ENCODE measurements around the gene CCDC185.

- TF ChIP-seq, protein P1, sequence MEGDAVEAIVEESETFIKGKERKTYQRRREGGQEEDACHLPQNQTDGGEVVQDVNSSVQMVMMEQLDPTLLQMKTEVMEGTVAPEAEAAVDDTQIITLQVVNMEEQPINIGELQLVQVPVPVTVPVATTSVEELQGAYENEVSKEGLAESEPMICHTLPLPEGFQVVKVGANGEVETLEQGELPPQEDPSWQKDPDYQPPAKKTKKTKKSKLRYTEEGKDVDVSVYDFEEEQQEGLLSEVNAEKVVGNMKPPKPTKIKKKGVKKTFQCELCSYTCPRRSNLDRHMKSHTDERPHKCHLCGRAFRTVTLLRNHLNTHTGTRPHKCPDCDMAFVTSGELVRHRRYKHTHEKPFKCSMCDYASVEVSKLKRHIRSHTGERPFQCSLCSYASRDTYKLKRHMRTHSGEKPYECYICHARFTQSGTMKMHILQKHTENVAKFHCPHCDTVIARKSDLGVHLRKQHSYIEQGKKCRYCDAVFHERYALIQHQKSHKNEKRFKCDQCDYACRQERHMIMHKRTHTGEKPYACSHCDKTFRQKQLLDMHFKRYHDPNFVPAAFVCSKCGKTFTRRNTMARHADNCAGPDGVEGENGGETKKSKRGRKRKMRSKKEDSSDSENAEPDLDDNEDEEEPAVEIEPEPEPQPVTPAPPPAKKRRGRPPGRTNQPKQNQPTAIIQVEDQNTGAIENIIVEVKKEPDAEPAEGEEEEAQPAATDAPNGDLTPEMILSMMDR (IDR thresholded peaks at IDR 0.05 in 2 of 3, conservative IDR thresholded peaks at IDR 0.05 in 1 of 3; ENCODE audit: control insufficient read depth in 2 of 3, extremely low read depth in 1 of 3, insufficient read depth in 1 of 3, low read depth in 3 of 3, low read length in 3 of 3) = no peak
- TF ChIP-seq HDGF (IDR thresholded peaks at IDR 0.05) = no peak
- no peak for TF ChIP-seq RAD21 (IDR thresholded peaks at IDR 0.05; ENCODE audit: insufficient read depth, low read depth, low read length)
- TF ChIP-seq BMI1 (IDR thresholded peaks at IDR 0.05; ENCODE audit: borderline replicate concordance) = no peak
- no peak for TF ChIP-seq TCF12 (IDR thresholded peaks at IDR 0.05; ENCODE audit: low read depth, low read length)
- no peak for TF ChIP-seq NFIC (IDR thresholded peaks at IDR 0.05; ENCODE audit: low read depth, low read length)
- TF ChIP-seq SMAD1 (IDR thresholded peaks at IDR 0.05; ENCODE audit: low read depth, partially characterized antibody) = no peak
- no peak for TF ChIP-seq PML (IDR thresholded peaks at IDR 0.05; ENCODE audit: low read length)
Measured at GRCh38 chr1:223437151-223437550, 43.9 kb downstream of the CCDC185 start.
